SK-N-SH treated with all-trans-retinoic acid at 6 μM for 48 hours (cell line): Measurements from ENCODE around the gene PAAF1.

ENCODE experiments used
- ATAC-seq: fragments of 200-7000 bp; cut with Tn5 transposase; 3 replicates; pipeline ENCODE4 v1.9.1; 2020; ENCODE audit warnings: mild to moderate bottlenecking, moderate library complexity
- ARNTL ChIP-seq: fragments of 450-650 bp; formaldehyde crosslinking; IDR thresholded peaks from 2 replicates; pipeline ENCODE4 v1.5.0; 2020; ENCODE audit warnings: low read depth, mild to moderate bottlenecking, moderate library complexity, borderline replicate concordance
- BACH2 ChIP-seq: fragments of 250-450 bp; sonication (Bioruptor Pico); IDR thresholded peaks from 2 replicates; pipeline ENCODE4 v1.9.0; 2021; ENCODE audit warnings: mild to moderate bottlenecking, borderline replicate concordance
- CSDC2 ChIP-seq: fragments of 250-450 bp; sonication (Bioruptor Pico); IDR thresholded peaks from 2 replicates; pipeline ENCODE4 v1.5.0; 2020; ENCODE audit warnings: mild to moderate bottlenecking, moderate library complexity
- ESRRG ChIP-seq: fragments of 250-450 bp; sonication (Bioruptor Pico); IDR thresholded peaks from 2 replicates; pipeline ENCODE4 v1.6.1; 2021; ENCODE audit warnings: mild to moderate bottlenecking
- GLIS3 ChIP-seq: fragments of 250-450 bp; sonication (Bioruptor Pico); IDR thresholded peaks from 2 replicates; pipeline ENCODE4 v1.5.0; 2020; ENCODE audit warnings: mild to moderate bottlenecking, moderate library complexity
- ISL1 ChIP-seq: fragments of 250-450 bp; sonication (Bioruptor Pico); IDR thresholded peaks from 2 replicates; pipeline ENCODE4 v2.1.2; 2022; ENCODE audit warnings: mild to moderate bottlenecking, moderate library complexity
- OSR1 ChIP-seq: fragments of 250-450 bp; sonication (Bioruptor Pico); IDR thresholded peaks from 2 replicates; pipeline ENCODE4 v1.8.0; 2022; ENCODE audit warnings: moderate library complexity, mild to moderate bottlenecking, inconsistent platforms
- PPARA ChIP-seq: fragments of 250-450 bp; sonication (Bioruptor Pico); IDR thresholded peaks from 2 replicates; pipeline ENCODE4 v1.5.0; 2020; ENCODE audit warnings: mild to moderate bottlenecking, borderline replicate concordance
- RARB ChIP-seq: fragments of 250-450 bp; sonication (Bioruptor Pico); IDR thresholded peaks from 2 replicates; pipeline ENCODE4 v1.8.0; 2021; ENCODE audit warnings: mild to moderate bottlenecking, moderate library complexity
- SNAI2 ChIP-seq: fragments of 250-450 bp; sonication (Bioruptor Pico); IDR thresholded peaks from 2 replicates; pipeline ENCODE4 v1.5.0; 2020; ENCODE audit warnings: mild to moderate bottlenecking, moderate library complexity
- TCF4 ChIP-seq: fragments of 250-450 bp; sonication (Bioruptor Pico); IDR thresholded peaks from 2 replicates; pipeline ENCODE4 v1.8.0; 2021; ENCODE audit warnings: mild to moderate bottlenecking, moderate library complexity, borderline replicate concordance
- TOX ChIP-seq: fragments of 250-450 bp; sonication (Bioruptor Pico); IDR thresholded peaks from 2 replicates; pipeline ENCODE4 v1.8.0; 2021; ENCODE audit warnings: mild to moderate bottlenecking, moderate library complexity, borderline replicate concordance
- ZC3H10 ChIP-seq: fragments of 250-450 bp; sonication (Bioruptor Pico); IDR thresholded peaks from 2 replicates; pipeline ENCODE4 v1.5.1; 2021; ENCODE audit warnings: mild to moderate bottlenecking, moderate library complexity
- ZFP3 ChIP-seq: fragments of 250-450 bp; sonication (Bioruptor Pico); IDR thresholded peaks from 2 replicates; pipeline ENCODE4 v1.5.0; 2020; ENCODE audit warnings: mild to moderate bottlenecking, moderate library complexity
- ZFP30 ChIP-seq: fragments of 450-650 bp; formaldehyde crosslinking; IDR thresholded peaks from 2 replicates; pipeline ENCODE4 v1.5.0; 2022; ENCODE audit warnings: mild to moderate bottlenecking, moderate library complexity
- ZNF565 ChIP-seq: fragments of 450-650 bp; formaldehyde crosslinking; conservative IDR thresholded peaks from 2 replicates; pipeline ENCODE4 v1.5.0; 2020; ENCODE audit warnings: low read depth, mild to moderate bottlenecking, moderate library complexity
- ZNF70 ChIP-seq: fragments of 450-650 bp; formaldehyde crosslinking; IDR thresholded peaks from 2 replicates; pipeline ENCODE4 v1.5.0; 2020; ENCODE audit warnings: mild to moderate bottlenecking, moderate library complexity
- ZNF8 ChIP-seq: fragments of 450-650 bp; formaldehyde crosslinking; IDR thresholded peaks from 2 replicates; pipeline ENCODE4 v1.5.0; 2020; ENCODE audit warnings: mild to moderate bottlenecking, moderate library complexity
- TF ChIP-seq, protein P1 (sequence below): fragments of 250-450 bp; sonication (Bioruptor Pico); IDR thresholded peaks from 2 replicates; pipeline ENCODE4 v1.5.0; 2020; ENCODE audit warnings: mild to moderate bottlenecking, moderate library complexity
- TF ChIP-seq, protein P2 (sequence below): fragments of 250-450 bp; sonication (Bioruptor Pico); IDR thresholded peaks from 2 replicates; pipeline ENCODE4 v1.8.0; 2021; ENCODE audit warnings: low read depth, mild to moderate bottlenecking, moderate library complexity, borderline replicate concordance
- TF ChIP-seq, protein P3 (sequence below): fragments of 250-450 bp; sonication (Bioruptor Pico); IDR thresholded peaks from 2 replicates; pipeline ENCODE4 v1.5.1; 2021; ENCODE audit warnings: mild to moderate bottlenecking, moderate library complexity
- TF ChIP-seq, protein P4 (sequence below): fragments of 250-450 bp; sonication (Bioruptor Pico); IDR thresholded peaks from 2 replicates; pipeline ENCODE4 v1.8.0; 2020; ENCODE audit warnings: mild to moderate bottlenecking, moderate library complexity, borderline replicate concordance

Gene PAAF1

DNA sequence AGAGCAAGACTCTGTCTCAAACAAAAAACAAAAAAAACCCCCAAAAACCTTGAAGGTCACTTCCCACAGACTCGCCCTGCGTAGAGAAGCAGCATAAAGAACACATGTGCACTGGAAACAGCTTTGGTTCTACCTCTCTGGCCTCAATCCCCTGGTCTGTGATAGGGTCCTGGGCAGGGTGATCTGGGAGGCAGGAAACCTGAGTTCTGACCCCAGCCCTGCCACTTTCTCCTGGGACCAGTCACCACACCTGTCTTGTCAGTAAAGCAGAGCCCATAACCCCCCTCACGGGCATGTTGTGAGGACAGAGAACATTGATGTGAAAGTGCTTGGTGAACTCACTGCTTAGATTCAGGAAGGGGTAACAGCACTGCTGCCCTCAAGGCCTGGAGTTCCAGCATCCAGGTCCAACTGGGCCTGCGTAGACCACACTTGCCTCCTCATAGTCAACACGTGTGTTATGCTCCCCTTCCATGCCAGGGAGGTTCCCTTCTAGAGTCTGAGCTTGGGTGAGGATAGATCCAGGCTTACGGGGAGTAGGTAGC is 94.4 kb downstream of the PAAF1 start:
- ATAC-seq: no peak; the same call in 2 of the 3 replicates
- TF ChIP-seq ZC3H10 (CRISPR knock-in tag) (no peak), CSDC2 (CRISPR knock-in tag) (no peak), ZNF8 (CRISPR knock-in tag) (no peak), OSR1 (no peak)
- TF ChIP-seq, protein P1, sequence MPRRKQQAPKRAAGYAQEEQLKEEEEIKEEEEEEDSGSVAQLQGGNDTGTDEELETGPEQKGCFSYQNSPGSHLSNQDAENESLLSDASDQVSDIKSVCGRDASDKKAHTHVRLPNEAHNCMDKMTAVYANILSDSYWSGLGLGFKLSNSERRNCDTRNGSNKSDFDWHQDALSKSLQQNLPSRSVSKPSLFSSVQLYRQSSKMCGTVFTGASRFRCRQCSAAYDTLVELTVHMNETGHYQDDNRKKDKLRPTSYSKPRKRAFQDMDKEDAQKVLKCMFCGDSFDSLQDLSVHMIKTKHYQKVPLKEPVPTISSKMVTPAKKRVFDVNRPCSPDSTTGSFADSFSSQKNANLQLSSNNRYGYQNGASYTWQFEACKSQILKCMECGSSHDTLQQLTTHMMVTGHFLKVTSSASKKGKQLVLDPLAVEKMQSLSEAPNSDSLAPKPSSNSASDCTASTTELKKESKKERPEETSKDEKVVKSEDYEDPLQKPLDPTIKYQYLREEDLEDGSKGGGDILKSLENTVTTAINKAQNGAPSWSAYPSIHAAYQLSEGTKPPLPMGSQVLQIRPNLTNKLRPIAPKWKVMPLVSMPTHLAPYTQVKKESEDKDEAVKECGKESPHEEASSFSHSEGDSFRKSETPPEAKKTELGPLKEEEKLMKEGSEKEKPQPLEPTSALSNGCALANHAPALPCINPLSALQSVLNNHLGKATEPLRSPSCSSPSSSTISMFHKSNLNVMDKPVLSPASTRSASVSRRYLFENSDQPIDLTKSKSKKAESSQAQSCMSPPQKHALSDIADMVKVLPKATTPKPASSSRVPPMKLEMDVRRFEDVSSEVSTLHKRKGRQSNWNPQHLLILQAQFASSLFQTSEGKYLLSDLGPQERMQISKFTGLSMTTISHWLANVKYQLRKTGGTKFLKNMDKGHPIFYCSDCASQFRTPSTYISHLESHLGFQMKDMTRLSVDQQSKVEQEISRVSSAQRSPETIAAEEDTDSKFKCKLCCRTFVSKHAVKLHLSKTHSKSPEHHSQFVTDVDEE (CRISPR knock-in tag): no peak

DNA sequence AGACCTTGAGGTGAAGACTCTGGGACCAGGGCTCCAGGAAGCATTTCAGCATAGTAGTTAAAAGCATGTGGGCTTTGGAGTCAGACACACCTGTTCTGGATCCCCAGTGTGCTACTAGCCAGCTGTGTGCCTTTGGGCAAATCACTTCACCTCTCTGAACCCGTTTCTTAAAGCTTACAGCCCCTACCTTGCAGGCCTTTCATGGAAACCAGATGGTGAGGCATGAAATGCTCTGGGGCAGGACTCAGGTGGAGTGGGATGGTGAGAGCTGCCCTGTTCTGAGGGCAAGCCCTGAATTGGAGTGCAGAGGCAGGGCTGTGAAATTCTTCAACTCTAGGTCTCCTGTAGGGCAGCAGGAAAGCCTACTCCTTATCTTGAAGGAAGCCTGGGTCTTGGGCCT is 95.4 kb downstream of the PAAF1 start:
- ATAC-seq: no peak

DNA sequence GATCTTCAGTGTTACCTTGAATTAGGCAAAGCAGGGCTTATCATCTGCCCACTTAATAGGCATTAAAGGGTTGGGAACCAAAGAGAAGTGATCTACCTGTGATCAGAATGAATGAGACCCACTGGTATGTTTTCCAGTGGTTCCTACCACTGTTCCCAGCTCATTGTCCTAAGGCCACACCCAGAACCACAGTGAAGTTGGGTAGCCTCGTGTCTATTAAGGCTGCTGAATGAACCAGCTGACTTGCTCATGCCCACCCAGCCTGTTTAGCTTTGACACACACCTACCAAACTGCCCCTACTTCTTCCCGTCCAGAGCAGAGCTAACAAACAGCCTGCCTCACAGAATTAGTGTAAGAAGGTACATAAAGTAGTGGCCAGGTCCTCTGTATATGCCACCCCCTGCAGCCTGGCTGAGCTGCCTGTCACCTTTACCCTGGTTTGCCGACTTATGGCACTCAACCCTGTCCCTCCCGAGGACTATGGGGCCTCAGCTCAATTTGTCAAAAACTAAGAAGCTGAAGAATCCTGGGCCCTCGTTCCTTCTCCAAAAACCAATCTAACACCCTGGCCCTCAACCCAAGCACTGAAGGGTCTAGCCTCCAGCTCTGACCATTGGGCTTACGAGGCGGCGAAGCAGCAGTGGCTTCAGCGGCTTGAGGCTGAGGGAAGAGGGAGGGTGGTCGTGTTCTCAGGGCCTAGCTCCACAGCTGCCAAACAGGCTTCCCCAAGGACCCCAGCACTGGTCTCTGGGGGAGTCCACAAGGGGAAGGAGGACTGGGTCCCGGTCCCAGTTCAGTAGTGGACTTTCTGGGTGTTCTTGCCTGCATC is 96.0 kb downstream of the PAAF1 start:
- ATAC-seq: no peak
- TF ChIP-seq ZNF8 (CRISPR knock-in tag) (no peak), ZFP30 (CRISPR knock-in tag) (no peak), ZC3H10 (CRISPR knock-in tag) (no peak), ZNF70 (CRISPR knock-in tag) (no peak), ZNF565 (CRISPR knock-in tag) (no peak), SNAI2 (CRISPR knock-in tag) (no peak), TOX (CRISPR knock-in tag) (no peak), ISL1 (CRISPR knock-in tag) (no peak), ESRRG (CRISPR knock-in tag) (no peak), BACH2 (CRISPR knock-in tag) (no peak), TCF4 (CRISPR knock-in tag) (no peak)
- TF ChIP-seq, protein P1 (CRISPR knock-in tag): no peak
- TF ChIP-seq, protein P2, sequence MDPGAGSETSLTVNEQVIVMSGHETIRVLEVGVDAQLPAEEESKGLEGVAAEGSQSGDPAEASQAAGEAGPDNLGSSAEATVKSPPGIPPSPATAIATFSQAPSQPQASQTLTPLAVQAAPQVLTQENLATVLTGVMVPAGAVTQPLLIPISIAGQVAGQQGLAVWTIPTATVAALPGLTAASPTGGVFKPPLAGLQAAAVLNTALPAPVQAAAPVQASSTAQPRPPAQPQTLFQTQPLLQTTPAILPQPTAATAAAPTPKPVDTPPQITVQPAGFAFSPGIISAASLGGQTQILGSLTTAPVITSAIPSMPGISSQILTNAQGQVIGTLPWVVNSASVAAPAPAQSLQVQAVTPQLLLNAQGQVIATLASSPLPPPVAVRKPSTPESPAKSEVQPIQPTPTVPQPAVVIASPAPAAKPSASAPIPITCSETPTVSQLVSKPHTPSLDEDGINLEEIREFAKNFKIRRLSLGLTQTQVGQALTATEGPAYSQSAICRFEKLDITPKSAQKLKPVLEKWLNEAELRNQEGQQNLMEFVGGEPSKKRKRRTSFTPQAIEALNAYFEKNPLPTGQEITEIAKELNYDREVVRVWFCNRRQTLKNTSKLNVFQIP (CRISPR knock-in tag): no peak

More for the DNA sequence above, 95.4 kb downstream of the PAAF1 start:
- TF ChIP-seq ZNF8 (CRISPR knock-in tag) (no peak), RARB (CRISPR knock-in tag) (no peak), ARNTL (CRISPR knock-in tag) (no peak), ISL1 (CRISPR knock-in tag) (no peak), ZNF565 (CRISPR knock-in tag) (no peak), CSDC2 (CRISPR knock-in tag) (no peak), ESRRG (CRISPR knock-in tag) (no peak), GLIS3 (CRISPR knock-in tag) (no peak), ZC3H10 (CRISPR knock-in tag) (no peak), OSR1 (no peak), ZFP3 (CRISPR knock-in tag) (no peak), ZFP30 (CRISPR knock-in tag) (no peak), TCF4 (CRISPR knock-in tag) (no peak), BACH2 (CRISPR knock-in tag) (no peak), PPARA (CRISPR knock-in tag) (no peak)
- TF ChIP-seq, protein P2 (CRISPR knock-in tag): no peak
- TF ChIP-seq, protein P3, sequence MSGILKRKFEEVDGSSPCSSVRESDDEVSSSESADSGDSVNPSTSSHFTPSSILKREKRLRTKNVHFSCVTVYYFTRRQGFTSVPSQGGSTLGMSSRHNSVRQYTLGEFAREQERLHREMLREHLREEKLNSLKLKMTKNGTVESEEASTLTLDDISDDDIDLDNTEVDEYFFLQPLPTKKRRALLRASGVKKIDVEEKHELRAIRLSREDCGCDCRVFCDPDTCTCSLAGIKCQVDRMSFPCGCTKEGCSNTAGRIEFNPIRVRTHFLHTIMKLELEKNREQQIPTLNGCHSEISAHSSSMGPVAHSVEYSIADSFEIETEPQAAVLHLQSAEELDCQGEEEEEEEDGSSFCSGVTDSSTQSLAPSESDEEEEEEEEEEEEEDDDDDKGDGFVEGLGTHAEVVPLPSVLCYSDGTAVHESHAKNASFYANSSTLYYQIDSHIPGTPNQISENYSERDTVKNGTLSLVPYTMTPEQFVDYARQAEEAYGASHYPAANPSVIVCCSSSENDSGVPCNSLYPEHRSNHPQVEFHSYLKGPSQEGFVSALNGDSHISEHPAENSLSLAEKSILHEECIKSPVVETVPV (CRISPR knock-in tag): no peak
- TF ChIP-seq, protein P4, sequence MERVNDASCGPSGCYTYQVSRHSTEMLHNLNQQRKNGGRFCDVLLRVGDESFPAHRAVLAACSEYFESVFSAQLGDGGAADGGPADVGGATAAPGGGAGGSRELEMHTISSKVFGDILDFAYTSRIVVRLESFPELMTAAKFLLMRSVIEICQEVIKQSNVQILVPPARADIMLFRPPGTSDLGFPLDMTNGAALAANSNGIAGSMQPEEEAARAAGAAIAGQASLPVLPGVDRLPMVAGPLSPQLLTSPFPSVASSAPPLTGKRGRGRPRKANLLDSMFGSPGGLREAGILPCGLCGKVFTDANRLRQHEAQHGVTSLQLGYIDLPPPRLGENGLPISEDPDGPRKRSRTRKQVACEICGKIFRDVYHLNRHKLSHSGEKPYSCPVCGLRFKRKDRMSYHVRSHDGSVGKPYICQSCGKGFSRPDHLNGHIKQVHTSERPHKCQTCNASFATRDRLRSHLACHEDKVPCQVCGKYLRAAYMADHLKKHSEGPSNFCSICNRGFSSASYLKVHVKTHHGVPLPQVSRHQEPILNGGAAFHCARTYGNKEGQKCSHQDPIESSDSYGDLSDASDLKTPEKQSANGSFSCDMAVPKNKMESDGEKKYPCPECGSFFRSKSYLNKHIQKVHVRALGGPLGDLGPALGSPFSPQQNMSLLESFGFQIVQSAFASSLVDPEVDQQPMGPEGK (CRISPR knock-in tag): no peak
